Fibroblast of mammary gland (primary cell): ENCODE results near the gene KRTAP1-3.
"Not testable (repeated sequence)": the region's sequence is repeated elsewhere in the genome, so short reads cannot be mapped to it uniquely, and the experiment has no call there.

Source experiments
- DNase-seq: peaks from one replicate; pipeline ENCODE4 v3.0.0-alpha.2; 2010; ENCODE audit warnings: low read depth
- H3K4me3 ChIP-seq: 2 replicates; pipeline ENCODE4 v1.5.1; 2011; ENCODE audit warnings: low read depth, mild to moderate bottlenecking, low read length, moderate library complexity; ENCODE audit not compliant: control insufficient read depth
- TF ChIP-seq, protein P1 (sequence below): conservative IDR thresholded peaks from 2 replicates; pipeline ENCODE4 v1.5.1; 2011; ENCODE audit warnings: low read depth, low read length, inconsistent platforms; ENCODE audit not compliant: control insufficient read depth, insufficient read depth

KRTAP1-3 gene

DNA sequence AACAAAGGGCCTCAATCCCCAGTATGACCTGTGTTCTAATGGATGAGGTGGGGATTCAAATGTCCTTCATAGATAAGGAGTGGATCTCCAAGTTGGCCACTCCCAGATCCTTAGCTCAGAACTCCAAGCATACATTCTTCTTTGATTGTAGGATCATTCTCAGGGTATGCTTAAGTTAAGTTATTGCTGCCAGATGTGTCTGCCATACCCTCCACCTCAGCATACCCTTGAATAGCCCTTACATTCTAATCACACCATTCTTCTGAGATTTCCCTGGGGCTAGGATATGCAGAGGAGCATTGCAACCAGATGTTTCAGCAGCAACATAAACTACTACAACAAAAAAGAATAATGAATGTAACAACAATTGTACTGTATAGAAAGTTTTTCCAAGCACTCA is 32.6 kb upstream of the KRTAP1-3 start:
- TF ChIP-seq, protein P1, sequence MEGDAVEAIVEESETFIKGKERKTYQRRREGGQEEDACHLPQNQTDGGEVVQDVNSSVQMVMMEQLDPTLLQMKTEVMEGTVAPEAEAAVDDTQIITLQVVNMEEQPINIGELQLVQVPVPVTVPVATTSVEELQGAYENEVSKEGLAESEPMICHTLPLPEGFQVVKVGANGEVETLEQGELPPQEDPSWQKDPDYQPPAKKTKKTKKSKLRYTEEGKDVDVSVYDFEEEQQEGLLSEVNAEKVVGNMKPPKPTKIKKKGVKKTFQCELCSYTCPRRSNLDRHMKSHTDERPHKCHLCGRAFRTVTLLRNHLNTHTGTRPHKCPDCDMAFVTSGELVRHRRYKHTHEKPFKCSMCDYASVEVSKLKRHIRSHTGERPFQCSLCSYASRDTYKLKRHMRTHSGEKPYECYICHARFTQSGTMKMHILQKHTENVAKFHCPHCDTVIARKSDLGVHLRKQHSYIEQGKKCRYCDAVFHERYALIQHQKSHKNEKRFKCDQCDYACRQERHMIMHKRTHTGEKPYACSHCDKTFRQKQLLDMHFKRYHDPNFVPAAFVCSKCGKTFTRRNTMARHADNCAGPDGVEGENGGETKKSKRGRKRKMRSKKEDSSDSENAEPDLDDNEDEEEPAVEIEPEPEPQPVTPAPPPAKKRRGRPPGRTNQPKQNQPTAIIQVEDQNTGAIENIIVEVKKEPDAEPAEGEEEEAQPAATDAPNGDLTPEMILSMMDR = no peak
- DNase-seq = peak; percentile 34

DNA sequence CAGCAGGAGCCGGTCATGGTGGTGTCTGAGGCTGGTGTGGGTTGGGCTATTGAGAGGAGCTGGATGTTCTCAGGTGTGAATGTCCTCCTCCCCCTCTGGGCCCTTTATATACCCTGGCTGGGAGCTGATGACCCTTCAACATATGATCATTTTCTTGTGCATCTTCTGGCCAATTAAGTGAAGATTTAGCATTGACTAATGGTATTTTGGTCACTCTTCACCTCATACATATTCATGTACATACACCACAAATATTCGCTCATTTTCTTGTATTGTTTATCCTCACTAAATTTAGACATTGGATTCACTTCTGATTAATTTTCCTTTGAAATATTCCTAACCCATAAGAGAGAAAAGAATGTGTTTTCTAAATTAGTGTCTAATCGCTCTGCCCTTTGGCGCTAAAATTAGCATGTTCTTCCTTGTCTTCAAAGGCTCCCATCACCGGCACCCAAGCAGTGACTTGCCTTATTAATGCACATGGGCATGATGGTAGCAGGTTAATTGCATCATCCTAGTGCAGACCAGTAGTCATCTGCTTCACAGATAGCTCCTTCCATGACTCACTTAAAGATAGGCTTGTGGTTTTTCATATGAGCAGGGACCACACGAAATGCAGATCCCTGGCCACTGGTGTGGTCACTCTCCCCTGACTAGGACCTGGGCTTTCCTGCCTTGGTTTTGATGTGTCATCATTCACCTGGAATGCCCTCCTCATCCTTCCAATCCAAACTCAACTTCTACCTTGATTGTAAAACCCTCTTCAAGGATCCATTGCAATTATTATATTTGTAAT is 31.4 kb upstream of the KRTAP1-3 start, which contains the start of gene KRTAP2-4:
KRTAP2-4 (minus strand) TSS at position 51 of the 796 bp plus-strand sequence; CDS start at position 17, 34 bp downstream.
- DNase-seq = peak; percentile 91
- H3K4me3 ChIP-seq = no peak within 1 kb of the TSS
- TF ChIP-seq, protein P1 = no peak

More for the DNA sequence above, 32.6 kb upstream of the KRTAP1-3 start:
- H3K4me3 ChIP-seq = no peak overlapping the region

DNA sequence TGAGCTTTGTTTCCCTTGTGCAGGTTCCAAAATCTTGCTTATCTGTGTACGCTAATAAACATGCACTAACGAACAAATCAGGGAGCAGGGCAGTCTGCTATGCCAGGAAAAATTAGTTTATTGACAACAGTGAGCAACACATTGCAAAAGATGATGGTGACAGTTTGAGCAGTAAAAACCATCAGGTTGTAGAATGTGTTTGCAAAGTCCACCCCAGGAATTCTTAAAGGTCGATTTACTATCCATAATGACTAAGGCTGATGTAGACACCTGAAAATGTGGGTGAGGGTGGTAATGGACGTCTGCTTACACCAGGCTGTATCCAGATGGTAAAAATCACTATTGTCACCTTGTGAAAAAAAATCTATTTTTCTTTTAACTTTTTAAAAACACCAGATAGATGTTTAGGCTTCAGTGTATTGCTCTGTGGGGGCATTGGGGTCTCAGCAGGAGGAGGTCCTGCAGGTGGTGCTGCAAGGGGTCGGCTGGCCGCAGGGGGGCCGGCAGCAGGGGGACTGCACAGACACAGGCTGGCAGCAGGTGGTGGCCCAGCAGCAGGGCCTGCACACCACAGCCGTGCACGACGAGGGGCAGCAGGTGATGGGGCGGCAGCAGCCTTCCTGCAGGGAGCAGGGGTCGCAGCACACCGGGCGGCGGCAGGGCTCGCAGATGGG is 30.5 kb upstream of the KRTAP1-3 start:
- not testable (repeated sequence) for H3K4me3 ChIP-seq, DNase-seq

DNA sequence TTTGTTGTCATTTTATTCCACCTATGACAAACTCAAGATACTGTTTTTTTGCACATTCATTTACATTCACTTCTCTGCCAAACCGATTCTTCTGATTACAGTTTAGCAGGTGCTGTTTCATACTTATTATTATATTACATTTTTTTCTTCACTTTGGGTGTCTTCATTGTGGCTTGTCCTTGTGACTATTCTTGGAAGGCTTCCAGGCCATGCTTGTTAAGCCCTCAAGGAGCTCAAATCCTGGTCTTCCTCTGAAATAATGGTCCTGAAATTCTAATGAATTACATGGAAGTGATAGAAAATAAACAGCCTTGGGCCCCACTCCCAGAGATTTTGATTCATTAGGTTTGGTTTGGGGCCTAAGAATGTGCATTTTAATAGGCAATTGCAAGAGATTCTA is 29.6 kb upstream of the KRTAP1-3 start:
- DNase-seq = no peak
- H3K4me3 ChIP-seq = no peak overlapping the region
- TF ChIP-seq, protein P1 = no peak

DNA sequence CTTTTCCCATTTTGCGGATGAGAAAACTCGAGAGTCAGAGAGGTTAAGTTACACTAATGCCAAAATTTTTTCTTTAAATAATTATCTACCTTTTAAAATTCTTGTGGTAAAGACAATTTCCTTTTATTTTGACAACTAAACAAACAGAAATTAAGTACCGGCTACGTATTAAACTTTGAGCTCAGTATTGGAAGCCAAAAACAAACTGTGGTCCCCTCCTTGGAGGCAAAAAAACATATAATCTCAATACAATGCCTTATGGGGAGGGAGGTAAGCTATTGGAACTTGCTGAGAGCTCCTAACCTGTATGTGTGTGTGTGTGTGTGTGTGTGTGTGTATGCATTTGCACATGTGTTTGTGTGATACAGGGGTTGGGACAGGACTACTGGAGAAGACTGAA is 28.8 kb upstream of the KRTAP1-3 start:
- TF ChIP-seq, protein P1 = no peak

DNA sequence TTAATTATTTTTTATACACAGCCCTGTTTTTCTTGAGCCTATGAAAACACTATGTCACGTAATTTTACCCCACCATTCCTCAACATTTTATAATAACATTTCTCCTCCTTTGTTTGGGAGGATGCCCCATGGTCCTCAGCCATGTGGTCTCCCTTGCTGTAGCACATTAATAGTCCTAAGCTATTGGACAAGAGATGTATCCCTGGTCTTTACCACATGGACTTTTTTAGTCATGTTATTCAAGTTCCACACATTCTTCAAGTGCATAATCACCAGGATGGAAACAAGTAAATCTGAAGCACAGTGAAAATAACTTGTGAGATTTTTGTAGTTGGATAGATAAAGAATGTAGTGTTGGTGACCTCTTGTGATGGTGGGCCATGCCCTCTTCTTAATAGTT is 27.3 kb upstream of the KRTAP1-3 start:
- TF ChIP-seq, protein P1 = no peak
- peak; percentile 89 for DNase-seq
- H3K4me3 ChIP-seq = no peak overlapping the region

More for the DNA sequence above, 28.8 kb upstream of the KRTAP1-3 start:
- DNase-seq = no peak
- no peak overlapping the region for H3K4me3 ChIP-seq

DNA sequence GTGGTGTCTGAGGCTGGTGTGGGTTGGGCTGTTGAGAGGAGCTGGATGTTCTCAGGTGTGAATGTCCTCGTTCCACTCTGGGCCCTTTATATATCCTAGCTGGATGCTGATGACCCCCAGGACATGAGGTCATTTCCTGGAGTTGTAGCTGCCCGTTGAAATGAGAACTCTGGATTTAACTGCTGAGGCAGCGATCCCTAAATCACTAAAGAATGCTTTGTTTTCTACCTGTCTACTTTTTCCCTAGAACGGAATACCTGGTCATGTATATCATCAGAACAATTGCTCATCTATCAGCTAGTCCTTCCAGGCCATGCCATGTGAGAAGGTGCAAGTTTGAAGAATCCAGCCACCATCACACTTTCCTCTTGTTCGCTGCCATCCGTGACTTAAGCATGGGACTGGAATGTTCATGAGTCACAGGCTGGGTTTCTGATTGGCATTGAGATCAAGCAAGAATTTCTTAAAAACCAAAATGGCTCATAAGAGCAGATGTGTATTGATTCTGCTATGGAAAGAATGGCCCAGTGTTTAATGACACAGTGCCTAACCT is 25.5 kb upstream of the KRTAP1-3 start, which contains the start of gene KRTAP2-3:
KRTAP2-3 (minus strand) TSS at position 63 of the 553 bp plus-strand sequence. CDS start 64 bp downstream, outside the sequence.
- H3K4me3 ChIP-seq = no peak within 1 kb of the TSS
- peak; percentile 92 for DNase-seq
- TF ChIP-seq, protein P1 = no peak

DNA sequence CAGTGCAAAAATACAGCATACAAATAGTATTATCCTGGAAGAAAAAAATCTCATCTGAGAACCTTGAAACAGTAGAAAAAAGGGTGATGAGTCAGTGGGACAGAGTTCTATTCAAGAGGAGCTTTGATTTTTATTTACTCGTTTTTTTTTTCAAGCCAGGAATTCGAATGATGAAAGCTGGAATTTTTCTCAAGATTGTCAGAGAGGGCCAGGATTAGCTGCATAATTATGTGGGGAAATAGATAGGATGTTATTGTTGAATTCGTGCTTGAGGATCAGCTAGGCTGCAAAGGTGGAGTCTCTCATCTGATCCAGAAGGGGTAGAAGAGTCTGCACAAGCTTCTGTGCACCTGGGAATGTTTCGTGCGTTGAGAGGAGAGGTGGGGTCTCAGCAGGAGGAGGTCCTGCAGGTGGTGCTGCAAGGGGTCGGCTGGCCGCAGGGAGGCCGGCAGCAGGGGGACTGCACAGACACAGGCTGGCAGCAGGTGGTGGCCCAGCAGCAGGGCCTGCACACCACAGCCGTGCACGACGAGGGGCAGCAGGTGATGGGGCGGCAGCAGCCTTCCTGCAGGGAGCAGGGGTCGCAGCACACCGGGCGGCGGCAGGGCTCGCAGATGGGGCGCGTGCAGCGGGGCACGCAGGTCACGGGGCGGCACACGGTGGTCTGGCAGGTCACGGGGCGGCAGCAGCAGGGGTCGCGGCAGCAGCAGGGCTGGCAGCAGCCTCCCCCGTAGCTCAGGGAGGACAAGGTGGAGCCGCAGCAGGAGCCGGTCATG is 24.8 kb upstream of the KRTAP1-3 start:
- peak; percentile 86 for DNase-seq
- H3K4me3 ChIP-seq = not testable (repeated sequence)
